ENCODE data around the gene MTRFR. TPM values are rescaled to one million over a fixed set of nuclear protein-coding genes. Genes with fewer than 3 reads are reported as not detected.

MTRFR gene
- total RNA-seq, 1 donor from 2014 or later = 15.1 TPM

DNA sequence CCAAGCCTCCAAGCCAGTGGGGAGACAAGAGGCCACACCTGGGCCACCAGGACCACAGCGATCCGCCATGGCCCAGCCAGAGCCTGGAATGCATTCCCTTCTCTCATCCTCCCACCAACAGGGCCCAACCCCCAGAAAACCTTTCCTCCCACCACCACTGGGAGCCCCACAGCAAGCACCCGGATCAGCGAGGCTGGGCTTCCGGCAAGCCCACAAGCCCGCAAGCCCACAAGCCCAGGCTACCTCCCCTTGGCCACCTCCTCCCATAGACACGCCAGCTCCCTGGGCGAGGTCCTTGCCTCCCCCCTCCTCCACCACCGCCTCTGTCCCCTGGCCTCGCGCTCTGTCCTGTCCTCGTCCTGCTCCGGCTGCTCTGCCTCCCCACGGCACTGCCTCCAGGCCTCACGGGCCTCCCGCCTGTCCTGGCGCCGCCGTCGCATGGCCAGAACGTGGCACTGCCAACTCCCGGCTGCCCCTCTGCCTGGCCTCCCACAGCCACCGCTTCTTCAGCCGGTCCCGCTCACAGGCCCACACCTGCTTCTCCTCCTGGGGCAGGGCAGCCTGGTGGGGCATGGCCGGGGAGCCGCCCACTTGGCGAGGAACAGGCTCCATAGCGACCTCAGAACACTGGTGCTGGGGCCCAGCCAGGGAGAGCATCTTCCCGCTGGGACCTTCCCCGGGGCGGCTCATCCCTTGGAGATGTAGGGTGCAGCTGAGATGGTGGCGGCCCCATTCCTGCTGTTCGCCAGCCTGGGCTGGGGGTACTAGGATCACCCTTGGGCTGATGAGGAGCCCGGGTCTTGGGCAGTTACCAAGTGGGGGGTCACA, 32.8 kb downstream of the MTRFR start:
- TF ChIP-seq, protein P1, sequence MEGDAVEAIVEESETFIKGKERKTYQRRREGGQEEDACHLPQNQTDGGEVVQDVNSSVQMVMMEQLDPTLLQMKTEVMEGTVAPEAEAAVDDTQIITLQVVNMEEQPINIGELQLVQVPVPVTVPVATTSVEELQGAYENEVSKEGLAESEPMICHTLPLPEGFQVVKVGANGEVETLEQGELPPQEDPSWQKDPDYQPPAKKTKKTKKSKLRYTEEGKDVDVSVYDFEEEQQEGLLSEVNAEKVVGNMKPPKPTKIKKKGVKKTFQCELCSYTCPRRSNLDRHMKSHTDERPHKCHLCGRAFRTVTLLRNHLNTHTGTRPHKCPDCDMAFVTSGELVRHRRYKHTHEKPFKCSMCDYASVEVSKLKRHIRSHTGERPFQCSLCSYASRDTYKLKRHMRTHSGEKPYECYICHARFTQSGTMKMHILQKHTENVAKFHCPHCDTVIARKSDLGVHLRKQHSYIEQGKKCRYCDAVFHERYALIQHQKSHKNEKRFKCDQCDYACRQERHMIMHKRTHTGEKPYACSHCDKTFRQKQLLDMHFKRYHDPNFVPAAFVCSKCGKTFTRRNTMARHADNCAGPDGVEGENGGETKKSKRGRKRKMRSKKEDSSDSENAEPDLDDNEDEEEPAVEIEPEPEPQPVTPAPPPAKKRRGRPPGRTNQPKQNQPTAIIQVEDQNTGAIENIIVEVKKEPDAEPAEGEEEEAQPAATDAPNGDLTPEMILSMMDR (IDR thresholded peaks at IDR 0.05; ENCODE audit: unreplicated experiment) = no peak
- H3K36me3 Mint-ChIP-seq (ENCODE audit: insufficient read depth) = peaks cover 33% of the 10 kb centered on the region
- peaks cover 14% of the 10 kb centered on the region for H3K4me1 Mint-ChIP-seq (ENCODE audit: low read depth)
- H3K27ac Mint-ChIP-seq = no peak overlapping the region
- no peak for DNase-seq (ENCODE audit: low spot score, unreplicated experiment)
- H3K9me3 Mint-ChIP-seq (ENCODE audit: low read depth) = peaks cover 5% of the 10 kb centered on the region
- no peak overlapping the region for H3K4me3 Mint-ChIP-seq (ENCODE audit: low read depth)
- no peaks in the 10 kb centered on the region for H3K27me3 Mint-ChIP-seq

DNA sequence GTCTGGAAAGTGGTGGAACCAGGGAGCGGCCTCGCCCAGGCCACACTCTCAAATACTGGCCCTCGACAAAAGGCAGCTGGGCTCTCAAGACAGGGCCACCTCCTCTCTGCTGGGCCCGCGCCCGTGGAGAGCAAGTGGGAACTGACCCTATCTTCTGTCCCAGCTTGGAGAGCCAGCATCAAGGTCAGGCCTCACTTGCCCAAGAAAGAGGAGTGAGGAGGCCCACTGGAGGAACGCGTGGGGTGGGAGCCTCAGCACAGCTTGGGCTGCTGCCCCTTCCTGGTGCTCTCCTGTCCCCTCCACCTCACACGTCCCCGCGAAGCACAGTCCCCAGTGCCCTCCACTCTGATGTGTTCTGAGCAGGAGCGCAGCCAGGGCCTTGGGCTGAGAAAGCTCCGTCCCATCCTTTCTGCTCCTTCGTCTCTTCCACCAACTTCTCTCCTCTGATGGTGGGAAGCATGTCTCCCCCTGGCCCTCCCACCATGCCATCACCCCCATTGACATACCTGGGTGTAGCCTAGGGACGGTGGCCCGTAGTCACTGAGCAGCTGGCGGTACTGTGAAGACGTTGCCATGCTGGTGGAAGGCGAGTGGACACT, 33.5 kb downstream of the MTRFR start:
- Mint-ChIP-seq H3K4me3 (ENCODE audit: low read depth) (no peak overlapping the region), H3K36me3 (ENCODE audit: insufficient read depth) (peaks cover 26% of the 10 kb centered on the region), H3K9me3 (ENCODE audit: low read depth) (peaks cover 4% of the 10 kb centered on the region), H3K4me1 (ENCODE audit: low read depth) (peaks cover 14% of the 10 kb centered on the region), H3K27ac (peak overlapping the region; percentile 69), H3K27me3 (no peaks in the 10 kb centered on the region)
- no peak for DNase-seq (ENCODE audit: low spot score, unreplicated experiment)
- TF ChIP-seq, protein P1 (IDR thresholded peaks at IDR 0.05; ENCODE audit: unreplicated experiment) = no peak

DNA sequence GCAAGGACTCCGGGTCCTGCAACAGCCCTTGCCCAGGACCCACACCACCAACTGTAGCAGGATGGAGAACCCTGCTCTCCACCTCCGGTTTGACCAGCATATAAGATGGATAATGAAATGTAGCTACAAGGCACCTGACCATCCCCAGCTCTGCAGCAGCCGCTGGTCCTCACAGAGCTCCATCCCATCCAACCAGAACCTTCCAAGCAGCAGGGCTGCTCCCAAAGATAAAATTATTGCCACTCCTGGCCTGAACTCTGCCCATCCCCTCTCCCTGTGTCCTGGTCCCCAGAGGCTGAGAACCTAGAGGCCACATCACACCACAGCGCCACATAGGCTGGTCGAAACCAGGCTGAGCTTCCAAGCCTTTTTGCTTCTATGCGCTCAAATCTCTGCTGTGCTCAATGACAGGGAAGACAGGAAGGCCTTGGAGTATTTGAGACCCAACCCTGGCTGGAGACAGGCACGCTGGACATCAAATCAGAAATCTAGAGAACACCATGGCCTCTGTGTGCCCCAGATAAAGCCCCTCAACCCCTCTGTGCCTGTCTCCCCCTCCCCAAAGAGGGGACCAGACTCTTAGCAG, 34.2 kb downstream of the MTRFR start:
- H3K27me3 Mint-ChIP-seq = no peaks in the 10 kb centered on the region
- peak overlapping the region; percentile 69 for H3K27ac Mint-ChIP-seq
- TF ChIP-seq, protein P1 (IDR thresholded peaks at IDR 0.05; ENCODE audit: unreplicated experiment) = no peak
- no peaks in the 10 kb centered on the region for H3K9me3 Mint-ChIP-seq (ENCODE audit: low read depth)
- peaks cover 16% of the 10 kb centered on the region for H3K4me1 Mint-ChIP-seq (ENCODE audit: low read depth)
- H3K36me3 Mint-ChIP-seq (ENCODE audit: insufficient read depth) = peaks cover 19% of the 10 kb centered on the region
- no peak overlapping the region for H3K4me3 Mint-ChIP-seq (ENCODE audit: low read depth)
- no peak for DNase-seq (ENCODE audit: low spot score, unreplicated experiment)

DNA sequence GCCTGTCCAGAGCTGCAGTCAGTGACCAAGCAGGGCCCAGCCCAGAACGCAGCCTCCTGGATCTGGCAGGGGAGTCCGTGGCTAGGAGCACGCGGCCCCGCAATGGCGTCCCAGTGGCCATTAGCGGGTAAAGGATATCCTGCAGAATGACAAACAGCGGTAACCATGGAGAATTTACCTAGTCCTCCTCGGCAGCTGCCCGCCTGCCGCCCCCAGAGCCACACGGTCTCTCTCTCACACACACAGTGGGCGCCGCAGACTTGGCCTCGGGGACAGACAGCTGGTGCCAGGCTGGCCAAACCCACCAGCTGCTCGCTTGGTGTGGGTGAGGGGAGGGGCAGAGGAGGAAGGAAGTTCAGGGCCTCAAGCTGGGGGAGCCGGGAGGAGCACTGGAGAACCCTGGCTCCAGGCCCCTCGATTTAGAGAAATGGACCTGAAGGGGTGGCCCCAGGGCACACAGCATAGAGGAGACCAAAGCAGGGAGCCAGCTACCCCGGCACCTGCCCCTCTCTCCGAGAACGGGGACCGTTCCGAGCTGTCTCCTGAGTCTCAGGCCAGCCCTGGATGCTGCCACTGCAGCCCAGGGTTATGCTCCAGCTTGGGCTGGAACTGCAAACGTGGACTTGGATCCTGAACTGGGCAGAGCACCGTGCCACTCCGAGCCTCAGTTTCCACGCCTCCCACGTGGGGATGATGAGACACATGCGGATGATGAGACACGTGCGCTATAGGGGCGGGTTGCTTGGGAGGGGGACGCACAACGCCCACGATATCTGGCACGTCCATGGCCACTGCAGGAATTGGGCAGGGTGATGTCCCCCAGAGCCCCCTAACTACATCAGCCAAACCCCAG, 35.0 kb downstream of the MTRFR start:
- DNase-seq (ENCODE audit: low spot score, unreplicated experiment) = no peak
- H3K27me3 Mint-ChIP-seq = no peaks in the 10 kb centered on the region
- H3K36me3 Mint-ChIP-seq (ENCODE audit: insufficient read depth) = peaks cover 14% of the 10 kb centered on the region
- peak overlapping the region; percentile 95 for H3K4me3 Mint-ChIP-seq (ENCODE audit: low read depth)
- peaks cover 19% of the 10 kb centered on the region for H3K4me1 Mint-ChIP-seq (ENCODE audit: low read depth)
- H3K9me3 Mint-ChIP-seq (ENCODE audit: low read depth) = no peaks in the 10 kb centered on the region
- TF ChIP-seq, protein P1 (IDR thresholded peaks at IDR 0.05; ENCODE audit: unreplicated experiment) = no peak
- H3K27ac Mint-ChIP-seq = peak overlapping the region; percentile 86

DNA sequence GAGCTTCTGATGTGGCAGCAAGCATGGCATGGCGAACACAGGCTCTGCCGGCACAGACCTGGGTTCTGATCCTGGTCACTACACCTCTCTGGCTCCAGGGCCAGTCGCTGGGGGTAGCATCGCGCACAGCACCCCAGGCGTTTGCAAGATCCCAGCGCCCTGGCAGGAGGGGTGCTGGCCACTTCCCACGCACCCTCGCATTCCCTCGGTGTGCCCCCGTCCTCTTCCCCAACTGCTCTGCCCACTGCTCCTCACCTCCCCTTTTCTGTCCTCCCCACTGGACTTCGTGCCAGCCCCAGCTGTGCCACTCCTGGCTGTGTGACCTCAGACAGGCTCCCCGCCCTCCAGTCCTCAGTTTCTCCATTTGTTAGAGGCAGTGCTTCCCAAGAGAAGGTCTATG, 35.6 kb downstream of the MTRFR start:
- Mint-ChIP-seq H3K27ac (peak overlapping the region; percentile 94), H3K4me3 (ENCODE audit: low read depth) (peak overlapping the region; percentile 95), H3K27me3 (no peaks in the 10 kb centered on the region), H3K9me3 (ENCODE audit: low read depth) (no peaks in the 10 kb centered on the region), H3K36me3 (ENCODE audit: insufficient read depth) (peaks cover 10% of the 10 kb centered on the region), H3K4me1 (ENCODE audit: low read depth) (peaks cover 19% of the 10 kb centered on the region)
- TF ChIP-seq, protein P1 (IDR thresholded peaks at IDR 0.05; ENCODE audit: unreplicated experiment) = no peak
- no peak for DNase-seq (ENCODE audit: low spot score, unreplicated experiment)

Data from progenitor cell of endocrine pancreas (in vitro differentiated cells).